ENCODE data around the gene PDE4B.

Gene PDE4B

DNA sequence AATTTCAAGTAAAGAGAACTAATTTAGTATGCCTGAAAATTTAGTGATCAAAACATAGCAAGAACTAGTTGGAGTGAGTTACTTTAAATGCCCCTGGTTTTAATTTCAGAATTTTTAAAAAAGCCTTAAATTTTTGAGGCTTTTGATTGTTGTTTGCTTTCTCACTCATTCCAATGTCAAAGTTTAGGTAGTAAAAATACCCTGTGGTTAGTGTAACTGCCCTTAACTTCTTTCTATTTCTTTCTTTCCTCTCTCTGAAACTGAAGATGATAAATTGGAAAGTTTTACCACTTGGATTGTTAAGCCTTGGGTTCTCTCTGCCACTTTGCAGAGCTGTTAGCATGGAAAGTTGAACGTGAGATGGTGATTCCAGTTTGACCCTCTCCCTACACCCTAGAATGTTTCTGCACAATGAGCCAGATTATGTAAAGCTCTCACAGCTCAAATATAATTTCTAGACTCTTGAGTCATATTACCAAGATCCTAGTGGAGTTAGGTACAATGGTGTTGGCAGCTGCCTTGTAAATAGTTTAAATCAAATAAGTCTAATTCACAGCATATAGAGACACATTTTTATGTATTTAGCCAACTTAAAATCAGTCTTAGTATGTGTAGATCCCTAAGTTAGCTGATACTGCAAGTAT is 548.9 kb downstream of the PDE4B start:
- TF ChIP-seq, protein P1, sequence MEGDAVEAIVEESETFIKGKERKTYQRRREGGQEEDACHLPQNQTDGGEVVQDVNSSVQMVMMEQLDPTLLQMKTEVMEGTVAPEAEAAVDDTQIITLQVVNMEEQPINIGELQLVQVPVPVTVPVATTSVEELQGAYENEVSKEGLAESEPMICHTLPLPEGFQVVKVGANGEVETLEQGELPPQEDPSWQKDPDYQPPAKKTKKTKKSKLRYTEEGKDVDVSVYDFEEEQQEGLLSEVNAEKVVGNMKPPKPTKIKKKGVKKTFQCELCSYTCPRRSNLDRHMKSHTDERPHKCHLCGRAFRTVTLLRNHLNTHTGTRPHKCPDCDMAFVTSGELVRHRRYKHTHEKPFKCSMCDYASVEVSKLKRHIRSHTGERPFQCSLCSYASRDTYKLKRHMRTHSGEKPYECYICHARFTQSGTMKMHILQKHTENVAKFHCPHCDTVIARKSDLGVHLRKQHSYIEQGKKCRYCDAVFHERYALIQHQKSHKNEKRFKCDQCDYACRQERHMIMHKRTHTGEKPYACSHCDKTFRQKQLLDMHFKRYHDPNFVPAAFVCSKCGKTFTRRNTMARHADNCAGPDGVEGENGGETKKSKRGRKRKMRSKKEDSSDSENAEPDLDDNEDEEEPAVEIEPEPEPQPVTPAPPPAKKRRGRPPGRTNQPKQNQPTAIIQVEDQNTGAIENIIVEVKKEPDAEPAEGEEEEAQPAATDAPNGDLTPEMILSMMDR (IDR thresholded peaks at IDR 0.05; ENCODE audit: low read length, missing control alignments), result no peak
- H3K4me3 ChIP-seq (replicated peaks; ENCODE audit: low read depth, low read length), result no peak overlapping the region

DNA sequence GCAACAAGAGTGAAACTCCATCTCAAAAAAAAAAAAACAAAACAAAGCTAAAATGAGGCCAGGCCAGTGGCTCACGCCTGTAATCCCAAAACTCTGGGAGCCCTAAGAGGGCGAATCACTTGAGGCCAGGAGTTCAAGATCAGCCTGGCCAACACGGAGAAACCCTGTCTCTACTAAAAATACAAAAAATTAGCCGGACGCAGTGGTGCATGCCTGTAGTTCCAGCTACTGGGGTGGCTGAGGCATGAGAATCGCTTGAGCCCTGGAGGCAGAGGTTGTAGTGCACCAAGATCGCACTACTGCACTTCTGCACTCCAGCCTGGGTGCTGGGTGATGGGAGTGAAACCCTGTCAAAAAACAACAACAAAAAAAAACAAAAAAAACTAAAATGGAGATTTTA is 550.0 kb downstream of the PDE4B start:
- TF ChIP-seq, protein P1 (IDR thresholded peaks at IDR 0.05; ENCODE audit: low read length, missing control alignments), result no peak
- no peak overlapping the region for H3K4me3 ChIP-seq (replicated peaks; ENCODE audit: low read depth, low read length)
- no peak for DNase-seq (ENCODE audit: low read depth)

More for the DNA sequence above, 548.9 kb downstream of the PDE4B start:
- DNase-seq (ENCODE audit: low read depth), result no peak

DNA sequence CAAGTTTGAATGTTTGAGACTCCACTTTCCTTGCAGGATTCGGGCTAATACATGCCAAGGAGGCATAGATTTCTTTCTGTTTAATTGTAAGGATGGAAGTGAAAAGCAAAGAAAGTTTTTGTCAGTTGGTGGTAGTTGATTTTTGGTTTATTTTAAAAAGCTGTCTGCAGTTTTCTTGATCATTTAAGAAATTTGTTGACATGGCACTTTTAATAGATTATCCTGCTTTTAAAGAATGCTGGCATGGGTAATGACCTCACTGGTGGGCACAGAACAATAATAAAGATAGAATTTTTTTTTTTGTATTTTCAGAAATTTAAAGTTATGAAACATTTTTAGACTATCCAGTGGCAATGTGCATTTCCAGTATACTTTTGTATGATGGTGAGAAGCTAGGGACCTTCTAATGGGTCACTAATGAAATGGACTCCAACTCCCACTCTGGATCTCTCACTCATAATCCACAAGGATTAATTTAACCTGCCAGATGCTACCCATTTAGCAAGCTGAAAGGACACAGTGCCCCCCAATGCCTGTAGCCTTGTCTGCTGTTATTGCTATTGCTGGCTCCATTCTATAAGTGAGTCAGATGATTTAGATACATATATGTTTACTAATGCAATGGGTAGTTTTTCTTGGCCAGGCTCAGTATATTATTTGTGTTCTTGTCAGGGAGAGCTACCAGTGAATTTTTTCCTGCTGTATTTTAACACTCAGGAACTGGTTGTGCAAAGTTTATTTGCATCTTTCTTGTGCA is 551.1 kb downstream of the PDE4B start:
- DNase-seq (ENCODE audit: low read depth), result no peak
- H3K4me3 ChIP-seq (replicated peaks; ENCODE audit: low read depth, low read length), result no peak overlapping the region
- TF ChIP-seq, protein P1 (IDR thresholded peaks at IDR 0.05; ENCODE audit: low read length, missing control alignments), result no peak

DNA sequence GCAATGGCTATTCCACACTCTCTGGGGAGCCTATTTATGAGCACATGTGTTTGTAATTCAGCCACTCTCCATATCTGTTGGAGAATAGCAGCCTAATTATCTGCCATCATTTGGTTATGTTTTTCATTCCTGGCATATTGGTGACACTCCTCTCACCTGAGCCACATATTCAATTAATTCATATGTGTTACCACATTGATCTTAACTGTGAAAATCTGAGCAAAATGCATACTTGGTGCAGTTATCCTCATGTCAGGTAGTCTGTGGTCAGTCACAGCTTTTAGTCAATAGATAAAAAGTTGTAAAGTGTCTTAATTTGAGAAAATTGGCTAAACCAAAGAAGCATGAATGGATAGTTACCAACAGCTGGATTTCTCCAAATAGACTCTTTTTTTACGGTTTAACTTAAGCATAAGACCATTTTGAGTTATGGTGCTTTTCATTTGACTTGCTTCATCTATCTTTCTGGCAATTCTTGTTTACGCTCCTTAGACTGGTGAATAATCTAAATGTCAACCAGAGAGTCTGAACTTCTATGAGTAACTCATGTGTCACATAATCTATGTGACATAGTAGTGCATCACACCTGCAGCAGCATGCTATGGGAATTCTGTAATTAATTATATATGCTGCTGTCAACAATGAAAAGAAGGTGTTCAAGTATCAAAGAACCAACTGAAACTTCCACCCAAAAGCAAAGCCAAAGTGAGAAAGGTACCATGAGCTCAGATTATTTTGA is 553.5 kb downstream of the PDE4B start:
- no peak overlapping the region for H3K4me3 ChIP-seq (replicated peaks; ENCODE audit: low read depth, low read length)
- no peak for DNase-seq (ENCODE audit: low read depth)
- TF ChIP-seq, protein P1 (IDR thresholded peaks at IDR 0.05; ENCODE audit: low read length, missing control alignments), result no peak

DNA sequence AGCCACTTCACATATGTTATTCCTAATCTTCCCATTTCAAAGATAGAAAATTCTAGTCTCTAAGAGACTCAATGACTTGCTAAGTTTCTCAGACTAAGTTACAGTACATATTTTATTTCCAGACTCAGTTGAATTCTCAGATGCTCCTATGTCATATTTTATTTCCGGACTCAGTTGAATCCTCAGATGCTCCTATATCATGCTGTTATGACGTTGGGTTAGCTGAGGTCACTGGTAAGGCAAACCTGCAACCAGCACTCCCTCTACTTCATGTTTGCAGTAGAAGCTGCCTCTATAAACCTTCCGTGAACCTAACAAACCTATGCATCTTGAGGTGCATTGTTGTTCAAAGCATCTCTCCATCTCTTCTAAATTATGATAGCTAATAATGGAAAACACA is 554.2 kb downstream of the PDE4B start:
- TF ChIP-seq, protein P1 (IDR thresholded peaks at IDR 0.05; ENCODE audit: low read length, missing control alignments), result no peak
- no peak overlapping the region for H3K4me3 ChIP-seq (replicated peaks; ENCODE audit: low read depth, low read length)
- no peak for DNase-seq (ENCODE audit: low read depth)

DNA sequence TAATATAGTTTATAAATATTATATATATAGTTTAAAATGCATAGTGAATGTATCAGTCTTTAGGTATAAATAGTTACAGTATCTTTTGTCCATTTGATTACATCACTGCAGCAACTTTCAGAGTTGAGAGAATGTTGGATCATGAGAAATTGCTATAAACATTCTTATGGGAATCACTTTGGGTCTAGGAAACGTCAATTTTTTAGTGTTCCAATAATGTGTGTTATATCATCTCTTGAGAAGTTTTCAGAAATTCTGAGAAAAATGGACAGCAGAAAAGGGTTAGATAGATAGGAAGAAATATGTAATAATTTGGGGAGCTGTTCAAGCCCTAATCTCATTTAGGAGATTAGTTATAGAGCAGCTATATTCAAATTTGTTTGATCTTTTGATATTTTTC is 556.1 kb downstream of the PDE4B start:
- no peak overlapping the region for H3K4me3 ChIP-seq (replicated peaks; ENCODE audit: low read depth, low read length)
- TF ChIP-seq, protein P1 (IDR thresholded peaks at IDR 0.05; ENCODE audit: low read length, missing control alignments), result no peak
- DNase-seq (ENCODE audit: low read depth), result no peak

Data from fibroblast of pulmonary artery (primary cell).